Spinal cord (tissue), 10 donors: Measurements from ENCODE around the gene TNFAIP8. TPM values are rescaled to one million over a fixed set of nuclear protein-coding genes. Genes with fewer than 3 reads are reported as not detected.

Experiments used
- DNase-seq, 6 donors: peaks; one replicate each; pipeline versions ENCODE4 v3.0.0 to v3.0.0-alpha.2; 2013 to 2015; ENCODE audit warnings: low spot score in 6 of 6, low read depth in 4 of 6
- H3K27ac ChIP-seq: one replicate; pipeline ENCODE4 v1.5.1; 2013; ENCODE audit warnings: low read depth, low read length, control low read depth
- H3K27me3 ChIP-seq: one replicate; pipeline ENCODE4 v1.6.1; 2013; ENCODE audit warnings: low read length; ENCODE audit not compliant: control insufficient read depth, insufficient read depth
- H3K36me3 ChIP-seq: one replicate; pipeline ENCODE4 v1.6.1; 2013; ENCODE audit warnings: low read length; ENCODE audit not compliant: control insufficient read depth, insufficient read depth
- H3K4me1 ChIP-seq: one replicate; pipeline ENCODE4 v1.6.1; 2013; ENCODE audit warnings: low read length; ENCODE audit not compliant: control insufficient read depth, insufficient read depth
- H3K4me3 ChIP-seq: one replicate; pipeline ENCODE4 v1.5.1; 2013; ENCODE audit warnings: low read depth, low read length, control low read depth
- H3K9me3 ChIP-seq: one replicate; pipeline ENCODE4 v1.6.1; 2013; ENCODE audit warnings: low read length; ENCODE audit not compliant: control insufficient read depth, insufficient read depth
- WGBS: methylation state at CpG from one replicate; pipeline ENCODE4 v1.1.5; 2013; ENCODE audit warnings: missing lambda C conversion rate; ENCODE audit not compliant: insufficient coverage; 5-methylcytosine and 5-hydroxymethylcytosine counted together
- polyA plus RNA-seq, 2 donors: library from polyadenylated mRNA; unstranded; fragments of 120-200 nt; gene quantifications; one replicate each; pipeline ENCODE4 v1.2.1, GENCODE V29; 2013; ENCODE audit not compliant: insufficient read length in 2 of 2
- total RNA-seq, 2 donors: library from RNA; depleted of rRNA in 1 of 2; stranded (reverse); fragments of 120-200 nt in 1 of 2; fragments of >200 nt in 1 of 2; gene quantifications; one replicate each; pipeline versions ENCODE4 v1.2.3 to v1.2.4, GENCODE V29; 2013 to 2014
- donor health status: healthy.

Gene TNFAIP8
- total and polyA plus RNA-seq, 4 donors = 3.5 to 24.7 (median 10.7) TPM

DNA sequence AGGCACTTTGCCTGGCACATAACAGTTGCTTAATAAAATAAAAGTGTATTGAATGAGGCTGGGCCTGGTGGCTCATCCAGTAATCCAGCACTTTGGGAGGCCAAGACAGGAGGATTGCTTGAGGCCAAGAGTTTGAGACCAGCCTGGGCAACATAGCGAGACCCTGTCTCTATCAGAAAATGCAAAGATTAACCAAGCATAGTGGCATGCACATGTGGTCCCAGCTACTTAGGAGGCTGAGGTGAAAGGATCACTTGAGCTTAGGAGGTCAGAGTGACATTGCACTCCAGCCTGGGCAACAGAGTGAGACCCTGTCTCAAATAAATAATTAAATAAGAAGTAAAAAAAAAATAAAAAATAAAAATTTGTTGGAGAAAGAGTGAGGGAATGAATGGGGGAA is 21.2 kb downstream of the TNFAIP8 start:
- no peak overlapping the region for H3K4me3 ChIP-seq
- H3K36me3 ChIP-seq = no peaks in the 10 kb centered on the region
- H3K4me1 ChIP-seq = no peaks in the 10 kb centered on the region
- no peak overlapping the region for H3K27ac ChIP-seq
- no peaks in the 10 kb centered on the region for H3K27me3 ChIP-seq
- 100% methylated on average over 1 of the region's 1 CpG for WGBS
- no peak for DNase-seq
- no peaks in the 10 kb centered on the region for H3K9me3 ChIP-seq

DNA sequence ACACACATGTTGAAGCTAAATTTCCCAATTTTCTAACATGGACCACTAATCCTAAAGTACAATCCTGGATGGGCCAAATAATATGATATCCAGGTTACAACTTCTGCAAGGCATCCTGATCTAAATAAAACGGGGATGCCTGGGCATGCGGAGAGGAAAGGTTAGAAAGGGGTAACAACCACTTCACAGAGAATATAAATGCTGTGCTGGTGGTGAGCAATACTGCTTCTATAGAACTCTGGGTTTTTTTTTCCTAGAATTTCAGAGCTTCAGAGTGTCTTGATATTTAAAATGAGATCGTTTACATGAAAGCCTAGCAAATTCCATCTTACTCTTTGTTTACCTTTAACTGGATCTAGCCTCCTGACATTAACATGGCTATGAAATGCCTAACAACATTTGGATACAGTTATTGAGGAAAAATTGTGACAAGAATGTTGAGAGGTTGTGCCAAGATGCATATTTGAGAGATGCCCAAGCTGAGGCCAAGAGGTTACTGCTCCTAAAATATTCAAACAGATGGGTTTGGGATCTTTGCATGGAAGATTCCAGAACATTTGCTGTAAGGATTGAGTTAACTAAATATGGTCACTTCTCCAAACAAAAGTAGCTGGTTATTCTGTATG is 22.4 kb downstream of the TNFAIP8 start:
- Histone ChIP-seq H3K4me3 (no peak overlapping the region), H3K4me1 (no peaks in the 10 kb centered on the region), H3K27ac (no peak overlapping the region), H3K9me3 (no peaks in the 10 kb centered on the region), H3K36me3 (no peaks in the 10 kb centered on the region), H3K27me3 (no peaks in the 10 kb centered on the region)
- DNase-seq = no peak
- WGBS = no CpG with 5 or more reads among the region's 3 CpGs

DNA sequence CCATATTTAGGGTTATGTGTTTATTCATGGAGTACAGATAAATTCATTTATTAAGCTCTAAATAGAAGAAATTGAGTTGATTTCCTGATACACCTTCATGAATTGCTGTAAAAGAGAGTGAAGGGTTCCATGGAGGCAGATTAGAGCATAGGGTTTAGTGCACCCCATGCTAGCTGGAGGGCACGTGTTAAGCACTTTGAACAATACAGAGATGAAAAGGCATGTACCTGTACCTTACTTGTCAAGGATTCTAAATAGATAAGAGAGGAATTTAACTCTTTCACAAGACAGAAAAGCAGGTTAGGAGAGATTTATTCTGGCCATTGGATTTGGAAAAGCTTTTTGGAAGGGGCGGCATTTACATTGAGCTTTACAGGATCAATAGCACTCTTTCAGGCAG is 23.3 kb downstream of the TNFAIP8 start:
- Histone ChIP-seq H3K9me3 (no peaks in the 10 kb centered on the region), H3K36me3 (no peaks in the 10 kb centered on the region), H3K4me3 (no peak overlapping the region), H3K4me1 (no peaks in the 10 kb centered on the region), H3K27me3 (no peaks in the 10 kb centered on the region), H3K27ac (no peak overlapping the region)
- 91% methylated on average over 1 of the region's 2 CpGs for WGBS
- no peak for DNase-seq

DNA sequence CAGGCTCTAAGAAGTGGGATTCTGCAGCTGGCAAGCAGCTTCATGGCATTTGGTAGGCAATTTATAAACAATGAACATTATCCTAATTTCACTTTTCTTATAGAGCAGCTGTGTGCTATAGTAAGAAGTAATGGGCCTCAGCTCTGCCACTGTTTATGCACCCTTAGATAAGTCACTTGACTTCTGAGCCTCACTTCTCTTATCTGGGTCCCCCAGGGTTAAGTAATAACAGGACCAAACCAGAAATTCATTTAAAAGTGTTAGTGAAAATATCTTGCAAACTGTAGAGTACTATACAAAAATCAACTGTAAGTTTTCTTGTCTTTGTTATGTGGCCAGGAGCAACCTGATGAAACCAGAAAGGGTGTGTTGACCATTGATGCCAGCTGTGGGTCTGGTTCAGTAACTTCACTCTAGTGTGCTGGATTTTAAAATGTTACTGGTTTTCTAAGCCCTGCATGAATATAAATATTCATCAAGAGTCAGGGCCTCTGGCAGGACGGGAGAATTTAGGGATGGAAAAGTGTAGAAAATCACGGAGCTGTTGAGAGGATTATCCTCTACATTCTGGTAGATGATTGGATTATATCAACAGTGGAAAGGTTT is 24.2 kb downstream of the TNFAIP8 start:
- DNase-seq = no peak
- no peak overlapping the region for H3K4me3 ChIP-seq
- H3K9me3 ChIP-seq = no peaks in the 10 kb centered on the region
- H3K4me1 ChIP-seq = no peaks in the 10 kb centered on the region
- no peaks in the 10 kb centered on the region for H3K27me3 ChIP-seq
- no peaks in the 10 kb centered on the region for H3K36me3 ChIP-seq
- H3K27ac ChIP-seq = no peak overlapping the region
- WGBS = no CpG with 5 or more reads among the region's 2 CpGs

DNA sequence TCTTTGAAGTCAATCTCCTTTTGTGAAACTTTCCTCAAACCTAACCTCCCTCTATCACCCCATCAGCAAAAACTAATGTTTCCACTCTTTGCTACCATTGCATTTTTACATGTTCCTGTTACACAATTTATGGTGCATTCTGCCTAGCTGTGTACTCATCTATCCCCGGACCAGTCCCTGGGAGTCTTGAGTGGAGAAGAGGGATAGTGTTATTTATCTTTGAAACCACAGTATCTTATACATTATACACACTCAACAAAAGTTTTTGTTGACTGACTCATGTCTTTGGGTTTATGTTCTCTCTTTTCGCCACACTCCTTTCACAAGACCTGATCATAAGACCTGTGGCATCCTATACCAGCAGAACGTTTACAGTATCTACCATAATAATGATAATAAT is 26.4 kb downstream of the TNFAIP8 start:
- H3K27me3 ChIP-seq = no peaks in the 10 kb centered on the region
- no CpG with 5 or more reads among the region's 3 CpGs for WGBS
- H3K4me3 ChIP-seq = no peak overlapping the region
- no peaks in the 10 kb centered on the region for H3K9me3 ChIP-seq
- H3K27ac ChIP-seq = no peak overlapping the region
- no peak for DNase-seq
- H3K4me1 ChIP-seq = no peaks in the 10 kb centered on the region
- no peaks in the 10 kb centered on the region for H3K36me3 ChIP-seq

DNA sequence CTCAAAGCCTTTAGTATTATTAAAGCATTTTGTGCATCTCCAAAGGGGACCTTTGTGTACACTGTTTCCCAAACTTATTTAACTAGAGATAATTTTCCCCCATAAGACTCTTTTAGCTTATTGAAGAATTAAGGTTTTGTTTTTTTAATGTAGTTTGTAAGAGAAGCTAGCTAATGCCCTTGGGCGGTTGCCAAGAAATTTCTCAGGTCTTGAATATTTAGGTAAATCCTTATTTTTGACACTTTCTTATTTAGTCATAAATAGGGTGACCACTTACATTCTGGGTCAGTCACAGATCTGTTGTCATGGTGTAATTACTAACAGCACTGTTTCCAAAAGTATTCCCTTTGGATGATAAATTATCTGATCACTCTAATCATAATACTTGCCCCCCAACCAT is 27.2 kb downstream of the TNFAIP8 start:
- H3K4me3 ChIP-seq = no peak overlapping the region
- H3K9me3 ChIP-seq = no peaks in the 10 kb centered on the region
- WGBS = no CpG with 5 or more reads among the region's 1 CpG
- no peaks in the 10 kb centered on the region for H3K4me1 ChIP-seq
- no peaks in the 10 kb centered on the region for H3K36me3 ChIP-seq
- H3K27ac ChIP-seq = no peak overlapping the region
- H3K27me3 ChIP-seq = no peaks in the 10 kb centered on the region
- peak in 2 of 6 donors; percentile 15 to 69 for DNase-seq

DNA sequence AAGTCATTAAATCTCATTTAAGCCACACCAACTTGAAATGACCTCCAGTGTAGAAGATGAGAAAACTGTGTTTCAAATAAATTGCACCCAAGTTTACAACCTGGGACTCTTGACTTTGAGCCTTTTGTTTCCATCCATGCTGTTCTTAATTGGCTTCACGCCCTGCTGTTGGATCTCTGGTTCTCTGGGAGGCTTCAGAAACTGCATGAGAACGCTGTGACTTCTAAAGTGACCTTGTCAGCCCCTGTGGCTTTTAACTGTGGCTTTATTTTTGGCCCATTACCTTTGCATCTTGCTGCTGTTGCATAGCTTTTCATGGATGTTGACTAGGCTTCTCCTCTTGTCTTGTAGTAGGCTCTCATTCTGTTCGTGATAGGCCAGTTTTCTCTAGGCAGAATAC is 29.3 kb downstream of the TNFAIP8 start:
- H3K36me3 ChIP-seq = no peaks in the 10 kb centered on the region
- no peak for DNase-seq
- WGBS = 48% methylated on average over 2 of the region's 3 CpGs
- no peaks in the 10 kb centered on the region for H3K9me3 ChIP-seq
- H3K4me3 ChIP-seq = no peak overlapping the region
- no peak overlapping the region for H3K27ac ChIP-seq
- no peaks in the 10 kb centered on the region for H3K27me3 ChIP-seq
- H3K4me1 ChIP-seq = no peaks in the 10 kb centered on the region

DNA sequence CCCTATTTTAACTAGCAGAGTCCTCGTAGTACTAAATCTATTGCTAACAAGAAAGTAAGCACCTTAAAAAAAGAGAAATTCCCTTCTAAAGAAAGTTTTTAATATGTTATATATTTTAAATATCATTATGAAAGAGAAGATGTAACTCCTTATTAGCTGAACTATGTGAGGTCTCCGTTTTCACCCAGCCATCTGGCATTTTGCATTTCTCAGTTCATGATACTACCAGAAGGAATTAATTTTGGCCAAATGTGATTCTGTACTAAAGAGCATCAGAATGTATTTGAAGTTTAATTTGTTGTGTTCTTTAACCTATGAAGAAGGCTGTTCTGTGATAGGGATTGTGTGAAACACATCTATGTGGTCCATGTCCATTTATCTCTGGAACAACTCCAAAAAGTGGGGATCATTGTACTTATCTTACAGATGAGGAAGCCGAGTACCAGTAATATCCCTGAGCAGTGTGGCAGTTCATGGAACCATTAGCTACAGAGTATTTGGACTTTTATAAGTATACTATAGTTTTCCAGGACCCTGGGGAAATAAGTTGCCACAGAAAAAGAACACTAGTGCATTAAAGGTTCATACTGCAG is 29.8 kb downstream of the TNFAIP8 start:
- Histone ChIP-seq H3K36me3 (no peaks in the 10 kb centered on the region), H3K27ac (no peak overlapping the region), H3K4me3 (no peak overlapping the region), H3K4me1 (no peaks in the 10 kb centered on the region), H3K9me3 (no peaks in the 10 kb centered on the region), H3K27me3 (no peaks in the 10 kb centered on the region)
- no CpG with 5 or more reads among the region's 3 CpGs for WGBS
- no peak for DNase-seq

DNA sequence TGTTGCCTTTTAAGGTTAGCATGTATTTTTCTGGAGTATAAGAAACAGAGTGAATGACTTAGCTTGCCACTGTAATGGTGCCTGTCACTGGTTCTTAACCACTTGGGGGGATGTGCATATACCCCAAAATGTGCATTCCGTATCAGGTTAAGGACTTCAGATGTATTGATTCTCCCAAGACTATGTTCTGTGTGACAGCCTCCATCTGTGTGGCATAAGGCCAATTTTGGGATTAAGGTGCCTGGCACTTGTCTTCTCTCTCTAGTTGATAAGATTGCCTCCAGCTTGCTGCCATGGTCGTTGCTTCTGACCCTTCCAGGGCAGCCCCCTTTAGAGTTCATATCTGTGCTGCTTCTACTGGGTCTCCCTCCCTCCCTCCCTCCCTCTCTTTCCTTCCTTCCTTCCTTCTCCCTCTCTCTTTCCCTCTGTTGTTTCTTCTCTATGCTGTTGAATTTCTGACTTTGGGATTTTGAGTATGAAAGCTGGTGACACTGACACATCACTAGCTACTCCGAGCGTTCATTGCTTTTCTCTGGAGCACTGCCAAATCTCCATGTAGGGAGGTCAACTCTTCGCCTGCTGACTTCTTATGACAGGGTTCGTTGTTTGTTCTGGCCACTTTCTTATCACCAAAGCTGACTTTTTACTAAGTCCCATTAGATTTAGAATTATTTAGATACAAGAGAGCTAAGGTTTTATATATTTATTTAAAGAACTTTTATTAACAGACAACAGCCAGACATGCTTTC is 31.0 kb downstream of the TNFAIP8 start:
- H3K4me1 ChIP-seq = no peaks in the 10 kb centered on the region
- H3K36me3 ChIP-seq = no peaks in the 10 kb centered on the region
- peak in 2 of 6 donors; percentile 24 to 46 for DNase-seq
- H3K27ac ChIP-seq = no peak overlapping the region
- H3K9me3 ChIP-seq = no peaks in the 10 kb centered on the region
- H3K4me3 ChIP-seq = no peak overlapping the region
- WGBS = 28% methylated on average over 2 of the region's 6 CpGs
- H3K27me3 ChIP-seq = no peaks in the 10 kb centered on the region
